ENCODE results near the gene ACOT9.

GRCh38 chrX:23756165-23756564 is 13.1 kb upstream of the ACOT9 start:
- TF ChIP-seq CTCF (conservative IDR thresholded peaks at IDR 0.05; ENCODE audit: low read depth, low read length), result peak; percentile 75
- TF ChIP-seq EZH2phosphoT487 (IDR thresholded peaks at IDR 0.05; ENCODE audit: borderline replicate concordance, low read length), result no peak
- no peak for TF ChIP-seq EZH2 (IDR thresholded peaks at IDR 0.05; ENCODE audit: low read length, unreplicated experiment)

Measured in PC-3 (cell line).